Smooth muscle cell (in vitro differentiated cells): Measurements from ENCODE around the gene PFDN6. TPM values are rescaled to one million over a fixed set of nuclear protein-coding genes. Genes with fewer than 3 reads are reported as not detected.
A peak's percentile ranks its signal among the peaks of the same experiment; 100 is the strongest.

Source experiments
- DNase-seq: peaks from one replicate; lab custom pipeline; 2025; ENCODE audit not compliant: unreplicated experiment; lab: John Stamatoyannopoulos, UW
- H2AFZ ChIP-seq: fragments of 200-600 bp; sonication (generic); 2 replicates; pipeline ENCODE4 v1.6.0; 2016; ENCODE audit warnings: antibody characterized with exemption, low read depth, mild to moderate bottlenecking
- H3F3A ChIP-seq: fragments of 200-600 bp; sonication (generic); 2 replicates; pipeline ENCODE4 v1.6.0; 2017; ENCODE audit warnings: antibody characterized with exemption, low read depth
- H3K27ac ChIP-seq: fragments of 200-600 bp; sonication (generic); 2 replicates; pipeline ENCODE4 v1.5.1; 2016; ENCODE audit warnings: low read depth, mild to moderate bottlenecking
- H3K27me3 ChIP-seq: fragments of 200-600 bp; sonication (generic); 2 replicates; pipeline ENCODE4 v1.6.1; 2016; ENCODE audit warnings: low read depth, mild to moderate bottlenecking
- H3K36me3 ChIP-seq: fragments of 200-600 bp; sonication (generic); 2 replicates; pipeline ENCODE4 v1.5.1; 2016; ENCODE audit warnings: low read depth
- H3K4me1 ChIP-seq: fragments of 200-600 bp; sonication (generic); 2 replicates; pipeline ENCODE4 v1.5.1; 2016; ENCODE audit warnings: low read depth
- H3K4me2 ChIP-seq: fragments of 200-600 bp; sonication (generic); 2 replicates; pipeline ENCODE4 v1.6.0; 2016; ENCODE audit warnings: mild to moderate bottlenecking
- H3K4me3 ChIP-seq: fragments of 200-600 bp; sonication (generic); 2 replicates; pipeline ENCODE4 v1.5.1; 2016; ENCODE audit warnings: mild to moderate bottlenecking
- H3K79me2 ChIP-seq: fragments of 200-600 bp; sonication (generic); 2 replicates; pipeline ENCODE4 v1.6.0; 2016; ENCODE audit warnings: low read depth, mild to moderate bottlenecking
- H3K9ac ChIP-seq: fragments of 200-600 bp; sonication (generic); 2 replicates; pipeline ENCODE4 v1.6.0; 2016; ENCODE audit warnings: low read depth
- H3K9me3 ChIP-seq: fragments of 200-600 bp; sonication (generic); replicated peaks from 2 replicates; pipeline ENCODE4 v1.5.1; 2016; ENCODE audit warnings: low read depth
- H4K20me1 ChIP-seq: fragments of 200-600 bp; sonication (generic); 2 replicates; pipeline ENCODE4 v1.6.0; 2016; ENCODE audit warnings: low read depth
- CTCF ChIP-seq: fragments of 200-600 bp; sonication (generic); IDR thresholded peaks from 2 replicates; pipeline ENCODE4 v1.5.1; 2017; ENCODE audit warnings: borderline replicate concordance, mild to moderate bottlenecking, antibody characterized with exemption; ENCODE audit not compliant: insufficient read depth, poor library complexity, severe bottlenecking
- WGBS: methylation state at CpG from one replicate; pipeline ENCODE4 v1.1.7; 2016; ENCODE audit warnings: low lambda C conversion rate; 5-methylcytosine and 5-hydroxymethylcytosine counted together
- polyA plus RNA-seq: library from polyadenylated mRNA; unstranded; fragments of >200 nt; fragmentation: Nextera tagmentation; extraction: Ambion mirVana; gene quantifications from 2 replicates; pipeline ENCODE4 v1.2.1, GENCODE V29; 2016
- total RNA-seq: library from RNA; depleted of rRNA; stranded (reverse); fragments of >200 nt; gene quantifications from 2 replicates; pipeline ENCODE4 v1.2.3, GENCODE V29; 2014

PFDN6 gene
- total and polyA plus RNA-seq, 2 experiments from 2014 or later: 23.1 to 33.8 TPM

GRCh38 chr6:33264015-33264414 is 25.4 kb upstream of the PFDN6 start:
- peaks cover 4% of the 10 kb centered on the region for H3K36me3 ChIP-seq
- no peak for TF ChIP-seq CTCF
- WGBS: 84% methylated on average over 7 of the region's 7 CpGs

GRCh38 chr6:33271117-33271467 is 18.3 kb upstream of the PFDN6 start:
- Histone ChIP-seq H3K4me3 (peak overlapping the region; percentile 60), H3K27me3 (no peaks in the 10 kb centered on the region), H3K27ac (peak overlapping the region; percentile 85), H3K4me1 (peaks cover 38% of the 10 kb centered on the region), H3K9me3 (no peaks in the 10 kb centered on the region), H3K36me3 (no peaks in the 10 kb centered on the region), H3K79me2 (peaks cover 48% of the 10 kb centered on the region), H3K4me2 (peak overlapping the region; percentile 90), H4K20me1 (peaks cover 40% of the 10 kb centered on the region), H2AFZ (peak overlapping the region; percentile 53), H3K9ac (peak overlapping the region; percentile 88), H3F3A (peaks cover 37% of the 10 kb centered on the region)
- 3% methylated on average over 7 of the region's 7 CpGs for WGBS
- no peak for DNase-seq
- peak; percentile 4 for TF ChIP-seq CTCF

More at GRCh38 chr6:33264015-33264414, 25.4 kb upstream of the PFDN6 start:
- H3K27me3 ChIP-seq: no peaks in the 10 kb centered on the region
- no peak overlapping the region for H3K4me3 ChIP-seq
- H3K9ac ChIP-seq: no peak overlapping the region
- H3K4me2 ChIP-seq: no peak overlapping the region
- no peak for DNase-seq
- no peaks in the 10 kb centered on the region for H4K20me1 ChIP-seq
- no peaks in the 10 kb centered on the region for H3K9me3 ChIP-seq
- no peak overlapping the region for H3K27ac ChIP-seq
- no peak overlapping the region for H2AFZ ChIP-seq
- no peaks in the 10 kb centered on the region for H3K4me1 ChIP-seq
- no peaks in the 10 kb centered on the region for H3K79me2 ChIP-seq
- H3F3A ChIP-seq: no peaks in the 10 kb centered on the region

GRCh38 chr6:33271468-33272274 is 17.7 kb upstream of the PFDN6 start, which contains the start of the genes RPS18 and VPS52:
Gene RPS18 (plus strand): TSS chr6:33272075. CDS start chr6:33272120, 45 bp downstream.
Gene VPS52 (minus strand): TSS chr6:33271876. CDS start chr6:33271675, 201 bp downstream.
- under 1% methylated on average over 48 of the region's 48 CpGs for WGBS
- no peaks in the 10 kb centered on the region for H3K27me3 ChIP-seq
- peak within 1 kb of the TSS; percentile 53 for H2AFZ ChIP-seq
- H3K4me2 ChIP-seq: peak within 1 kb of the TSS; percentile 90
- peak within 1 kb of the TSS; percentile 85 for H3K27ac ChIP-seq
- peaks cover 43% of the 10 kb centered on the region for H3F3A ChIP-seq
- peak; percentile 88 for DNase-seq
- H4K20me1 ChIP-seq: peaks cover 45% of the 10 kb centered on the region
- H3K9ac ChIP-seq: peak within 1 kb of the TSS; percentile 88
- peak within 1 kb of the TSS; percentile 60 for H3K4me3 ChIP-seq
- peaks cover 44% of the 10 kb centered on the region for H3K4me1 ChIP-seq
- no peaks in the 10 kb centered on the region for H3K9me3 ChIP-seq
- TF ChIP-seq CTCF: no peak
- peaks cover 48% of the 10 kb centered on the region for H3K79me2 ChIP-seq
- no peaks in the 10 kb centered on the region for H3K36me3 ChIP-seq
